Karpas-422 (cell line): ENCODE measurements around the gene NCLN. TPM values are rescaled to one million over a fixed set of nuclear protein-coding genes. Genes with fewer than 3 reads are reported as not detected.

Experiments used
- DNase-seq: peaks from one replicate; pipeline ENCODE4 v3.0.0-alpha.2; 2015
- H2AFZ ChIP-seq: fragments of 200-600 bp; sonication (generic); 2 replicates; pipeline ENCODE4 v1.6.1; 2014; ENCODE audit warnings: antibody characterized with exemption, low read length, mixed read lengths
- H3K27ac ChIP-seq: fragments of 200-600 bp; sonication (generic); 2 replicates; pipeline ENCODE4 v1.5.1; 2014; ENCODE audit warnings: mild to moderate bottlenecking, low read length, moderate library complexity
- H3K27me3 ChIP-seq: fragments of 200-600 bp; sonication (generic); 2 replicates; pipeline ENCODE4 v1.6.1; 2014; ENCODE audit warnings: low read length, mixed read lengths
- H3K36me3 ChIP-seq: fragments of 200-600 bp; sonication (generic); 2 replicates; pipeline ENCODE4 v1.6.1; 2014; ENCODE audit warnings: low read length, mixed read lengths; ENCODE audit not compliant: insufficient read depth
- H3K4me1 ChIP-seq: fragments of 200-600 bp; sonication (generic); 2 replicates; pipeline ENCODE4 v1.6.1; 2014; ENCODE audit warnings: mild to moderate bottlenecking, low read length, mixed read lengths
- H3K4me2 ChIP-seq: fragments of 200-600 bp; sonication (generic); 2 replicates; pipeline ENCODE4 v1.6.1; 2014; ENCODE audit warnings: low read length, low read depth, mild to moderate bottlenecking; ENCODE audit not compliant: poor library complexity, severe bottlenecking
- H3K4me3 ChIP-seq: fragments of 200-600 bp; sonication (generic); 2 replicates; pipeline ENCODE4 v1.5.1; 2014; ENCODE audit warnings: mild to moderate bottlenecking, antibody characterized with exemption, low read length, mixed read lengths
- H3K79me2 ChIP-seq: fragments of 200-600 bp; sonication (generic); 2 replicates; pipeline ENCODE4 v1.6.1; 2014; ENCODE audit warnings: mild to moderate bottlenecking, low read length, mixed read lengths
- H3K9ac ChIP-seq: fragments of 200-600 bp; sonication (generic); 2 replicates; pipeline ENCODE4 v1.6.0; 2014; ENCODE audit warnings: low read length
- H3K9me2 ChIP-seq: fragments of 200-600 bp; sonication (generic), shearing (Covaris generic); replicated peaks from 2 replicates; pipeline ENCODE4 v1.6.0; 2014; ENCODE audit warnings: mild to moderate bottlenecking, low read length, moderate library complexity; ENCODE audit not compliant: insufficient read depth
- H3K9me3 ChIP-seq: fragments of 300-700, 200-600 bp; sonication (generic); 2 replicates; pipeline ENCODE4 v1.6.1; 2014; ENCODE audit warnings: low read length, mixed read lengths
- H4K20me1 ChIP-seq: fragments of 200-600 bp; sonication (generic); 2 replicates; pipeline ENCODE4 v1.6.1; 2014; ENCODE audit warnings: mild to moderate bottlenecking, antibody characterized with exemption, low read length, low read depth; ENCODE audit not compliant: insufficient read depth
- total RNA-seq: library from RNA; depleted of rRNA; stranded (reverse); fragments of >200 nt; shearing (Covaris generic); gene quantifications from 2 replicates; pipeline ENCODE4 v1.2.3, GENCODE V29; 2014; ENCODE audit warnings: low replicate concordance; rRNA removed

Gene NCLN
- total RNA-seq: 30.0 and 37.6 TPM in 2 replicates

- Histone ChIP-seq H3K27ac (peak within 1 kb of the TSS; percentile 75), H3K9me2 (no peaks in the 10 kb centered on the region), H3K27me3 (no peaks in the 10 kb centered on the region), H3K4me3 (peak within 1 kb of the TSS; percentile 99), H3K4me2 (peak within 1 kb of the TSS; percentile 97), H2AFZ (peak within 1 kb of the TSS; percentile 84), H3K4me1 (peaks cover 27% of the 10 kb centered on the region), H3K79me2 (peaks cover 48% of the 10 kb centered on the region), H3K9ac (peak within 1 kb of the TSS; percentile 98), H3K36me3 (no peaks in the 10 kb centered on the region), H3K9me3 (no peaks in the 10 kb centered on the region), H4K20me1 (peaks cover 43% of the 10 kb centered on the region)
- DNase-seq: peak; percentile 97
These were observed at the start of gene NCLN for GRCh38 chr19:3185461-3186159. NCLN (plus strand) TSS chr19:3185930; CDS start chr19:3186031, 101 bp downstream.

GRCh38 chr19:3135961-3136683, 49.6 kb upstream of the NCLN start, which contains the start of gene GNA15:
GNA15 (plus strand) TSS chr19:3136033; CDS start chr19:3136451, 418 bp downstream.
- no peak within 1 kb of the TSS for H3K9ac ChIP-seq
- H2AFZ ChIP-seq: no peak within 1 kb of the TSS
- no peaks in the 10 kb centered on the region for H3K9me3 ChIP-seq
- H3K79me2 ChIP-seq: no peaks in the 10 kb centered on the region
- DNase-seq: no peak
- no peaks in the 10 kb centered on the region for H3K9me2 ChIP-seq
- H3K27ac ChIP-seq: no peak within 1 kb of the TSS
- no peak within 1 kb of the TSS for H3K4me2 ChIP-seq
- no peak within 1 kb of the TSS for H3K4me3 ChIP-seq
- H4K20me1 ChIP-seq: no peaks in the 10 kb centered on the region
- H3K36me3 ChIP-seq: no peaks in the 10 kb centered on the region
- no peaks in the 10 kb centered on the region for H3K4me1 ChIP-seq
- H3K27me3 ChIP-seq: no peaks in the 10 kb centered on the region

- no peaks in the 10 kb centered on the region for H3K4me1 ChIP-seq
- no peak overlapping the region for H2AFZ ChIP-seq
- no peaks in the 10 kb centered on the region for H4K20me1 ChIP-seq
- no peak for DNase-seq
- no peaks in the 10 kb centered on the region for H3K36me3 ChIP-seq
- no peak overlapping the region for H3K4me2 ChIP-seq
- no peak overlapping the region for H3K4me3 ChIP-seq
- no peak overlapping the region for H3K9ac ChIP-seq
- no peak overlapping the region for H3K27ac ChIP-seq
- H3K27me3 ChIP-seq: no peaks in the 10 kb centered on the region
- no peaks in the 10 kb centered on the region for H3K9me2 ChIP-seq
- no peaks in the 10 kb centered on the region for H3K79me2 ChIP-seq
- H3K9me3 ChIP-seq: no peaks in the 10 kb centered on the region
These were observed 49.1 kb upstream of the NCLN start for GRCh38 chr19:3136684-3137055.

GRCh38 chr19:3137119-3137518, 48.6 kb upstream of the NCLN start:
- H3K4me3 ChIP-seq: no peak overlapping the region
- no peaks in the 10 kb centered on the region for H3K79me2 ChIP-seq
- no peaks in the 10 kb centered on the region for H3K36me3 ChIP-seq
- no peaks in the 10 kb centered on the region for H3K9me3 ChIP-seq
- H4K20me1 ChIP-seq: no peaks in the 10 kb centered on the region
- H3K27me3 ChIP-seq: no peaks in the 10 kb centered on the region
- no peak for DNase-seq
- no peaks in the 10 kb centered on the region for H3K4me1 ChIP-seq
- H3K9me2 ChIP-seq: no peaks in the 10 kb centered on the region
- no peak overlapping the region for H3K27ac ChIP-seq
- H3K4me2 ChIP-seq: no peak overlapping the region
- no peak overlapping the region for H3K9ac ChIP-seq
- no peak overlapping the region for H2AFZ ChIP-seq

- Histone ChIP-seq H3K27me3 (no peaks in the 10 kb centered on the region), H3K4me1 (no peaks in the 10 kb centered on the region), H3K79me2 (no peaks in the 10 kb centered on the region), H3K9me3 (no peaks in the 10 kb centered on the region), H3K4me2 (no peak overlapping the region), H4K20me1 (no peaks in the 10 kb centered on the region), H3K4me3 (no peak overlapping the region), H3K9ac (no peak overlapping the region), H3K27ac (no peak overlapping the region), H2AFZ (no peak overlapping the region), H3K9me2 (no peaks in the 10 kb centered on the region), H3K36me3 (no peaks in the 10 kb centered on the region)
- no peak for DNase-seq
These were observed 47.5 kb upstream of the NCLN start for GRCh38 chr19:3138268-3138667.

GRCh38 chr19:3140667-3141038, 45.1 kb upstream of the NCLN start:
- Histone ChIP-seq H3K9me3 (no peaks in the 10 kb centered on the region), H3K27me3 (no peaks in the 10 kb centered on the region), H3K4me3 (no peak overlapping the region), H3K79me2 (no peaks in the 10 kb centered on the region), H3K9me2 (no peaks in the 10 kb centered on the region), H3K27ac (no peak overlapping the region), H3K36me3 (no peaks in the 10 kb centered on the region), H4K20me1 (no peaks in the 10 kb centered on the region), H3K9ac (no peak overlapping the region), H3K4me2 (no peak overlapping the region), H2AFZ (no peak overlapping the region), H3K4me1 (no peaks in the 10 kb centered on the region)
- DNase-seq: no peak

GRCh38 chr19:3142292-3142670, 43.4 kb upstream of the NCLN start:
- DNase-seq: no peak
- no peaks in the 10 kb centered on the region for H3K4me1 ChIP-seq
- no peak overlapping the region for H3K9ac ChIP-seq
- H3K9me3 ChIP-seq: no peaks in the 10 kb centered on the region
- H2AFZ ChIP-seq: no peak overlapping the region
- H3K27ac ChIP-seq: no peak overlapping the region
- no peaks in the 10 kb centered on the region for H3K27me3 ChIP-seq
- H3K4me2 ChIP-seq: no peak overlapping the region
- no peak overlapping the region for H3K4me3 ChIP-seq
- H4K20me1 ChIP-seq: no peaks in the 10 kb centered on the region
- H3K79me2 ChIP-seq: no peaks in the 10 kb centered on the region
- no peaks in the 10 kb centered on the region for H3K9me2 ChIP-seq
- no peaks in the 10 kb centered on the region for H3K36me3 ChIP-seq

- no peak overlapping the region for H3K4me3 ChIP-seq
- H3K27ac ChIP-seq: no peak overlapping the region
- H3K79me2 ChIP-seq: no peaks in the 10 kb centered on the region
- H3K27me3 ChIP-seq: no peaks in the 10 kb centered on the region
- H2AFZ ChIP-seq: no peak overlapping the region
- H3K9me2 ChIP-seq: no peaks in the 10 kb centered on the region
- H3K9me3 ChIP-seq: no peaks in the 10 kb centered on the region
- no peak overlapping the region for H3K4me2 ChIP-seq
- H3K4me1 ChIP-seq: no peaks in the 10 kb centered on the region
- no peaks in the 10 kb centered on the region for H4K20me1 ChIP-seq
- no peak for DNase-seq
- H3K9ac ChIP-seq: no peak overlapping the region
- H3K36me3 ChIP-seq: no peaks in the 10 kb centered on the region
These were observed 42.9 kb upstream of the NCLN start for GRCh38 chr19:3142781-3143337.
